Astrocyte (in vitro differentiated cells and primary cell): ENCODE measurements around the gene CIAO3.

Source experiments
- EZH2 ChIP-seq: IDR thresholded peaks from 2 replicates; pipeline ENCODE4 v1.6.1; 2012; ENCODE audit warnings: mild to moderate bottlenecking, low read length, inconsistent platforms; ENCODE audit not compliant: insufficient read depth
- TF ChIP-seq, protein P1 (sequence below): IDR thresholded peaks from 2 replicates; pipeline ENCODE4 v1.5.1; 2011; ENCODE audit warnings: low read depth, mild to moderate bottlenecking, inconsistent platforms, low read length, moderate library complexity; ENCODE audit not compliant: insufficient read depth

DNA sequence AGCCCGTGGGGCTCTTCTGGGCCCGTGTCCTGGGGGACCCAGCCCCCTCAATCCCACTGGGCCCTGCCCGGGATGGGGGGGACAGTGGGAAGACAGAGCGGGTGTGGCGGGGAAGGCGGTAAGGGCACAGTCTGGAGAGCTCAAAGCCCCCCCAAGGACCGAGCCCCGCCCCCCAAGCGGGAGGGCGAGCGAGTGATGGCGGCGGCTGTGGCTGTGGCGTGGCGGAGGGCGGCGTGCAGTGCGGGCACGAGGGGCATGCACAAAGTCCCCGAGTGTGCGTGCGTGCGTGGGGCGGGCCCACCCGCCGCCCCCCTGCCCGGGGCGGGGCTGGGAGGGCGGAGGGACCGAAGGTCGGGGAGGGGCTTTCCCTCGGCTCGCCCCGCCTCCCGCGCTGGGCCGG is 47.0 kb downstream of the CIAO3 start:
- TF ChIP-seq, protein P1, sequence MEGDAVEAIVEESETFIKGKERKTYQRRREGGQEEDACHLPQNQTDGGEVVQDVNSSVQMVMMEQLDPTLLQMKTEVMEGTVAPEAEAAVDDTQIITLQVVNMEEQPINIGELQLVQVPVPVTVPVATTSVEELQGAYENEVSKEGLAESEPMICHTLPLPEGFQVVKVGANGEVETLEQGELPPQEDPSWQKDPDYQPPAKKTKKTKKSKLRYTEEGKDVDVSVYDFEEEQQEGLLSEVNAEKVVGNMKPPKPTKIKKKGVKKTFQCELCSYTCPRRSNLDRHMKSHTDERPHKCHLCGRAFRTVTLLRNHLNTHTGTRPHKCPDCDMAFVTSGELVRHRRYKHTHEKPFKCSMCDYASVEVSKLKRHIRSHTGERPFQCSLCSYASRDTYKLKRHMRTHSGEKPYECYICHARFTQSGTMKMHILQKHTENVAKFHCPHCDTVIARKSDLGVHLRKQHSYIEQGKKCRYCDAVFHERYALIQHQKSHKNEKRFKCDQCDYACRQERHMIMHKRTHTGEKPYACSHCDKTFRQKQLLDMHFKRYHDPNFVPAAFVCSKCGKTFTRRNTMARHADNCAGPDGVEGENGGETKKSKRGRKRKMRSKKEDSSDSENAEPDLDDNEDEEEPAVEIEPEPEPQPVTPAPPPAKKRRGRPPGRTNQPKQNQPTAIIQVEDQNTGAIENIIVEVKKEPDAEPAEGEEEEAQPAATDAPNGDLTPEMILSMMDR: no peak
- TF ChIP-seq EZH2: peak; percentile 1
